ENCODE results near the gene CASP10.

The CASP10 gene

GRCh38 chr2:201182650-201183364 lies at the start of gene CASP10:
CASP10 (plus strand) TSS chr2:201183141; CDS start chr2:201185778, 2,637 bp downstream.
- peak; percentile 82 for DNase-seq (ENCODE audit: low read depth, low spot score)

DNA sequence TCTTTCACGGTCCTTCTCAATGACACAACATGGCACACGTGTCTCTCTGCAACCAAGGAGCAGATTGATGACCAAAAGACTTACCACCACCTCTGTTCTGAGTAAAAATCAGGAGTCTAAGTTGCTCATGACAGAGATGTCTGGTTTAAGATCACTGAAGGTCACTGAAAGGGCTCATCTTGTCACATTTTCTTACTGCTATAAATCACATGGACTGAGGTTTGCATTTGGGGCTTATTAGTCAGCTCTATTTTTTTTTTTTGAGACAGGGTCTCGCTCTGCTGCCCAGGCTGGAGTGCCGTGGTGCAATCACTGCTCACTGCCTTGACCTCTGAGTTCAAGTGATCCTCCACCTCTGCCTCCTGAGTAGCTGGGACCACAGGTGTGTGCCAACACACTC lies 47.6 kb upstream of the CASP10 start:
- DNase-seq (ENCODE audit: low read depth, low spot score) = no peak

- no peak for DNase-seq (ENCODE audit: low read depth, low spot score)
Observed at GRCh38 chr2:201136889-201137321, 46.0 kb upstream of the CASP10 start.

- no peak for DNase-seq (ENCODE audit: low read depth, low spot score)
Observed at GRCh38 chr2:201137505-201138400, 45.2 kb upstream of the CASP10 start.

GRCh38 chr2:201138401-201138970 lies 44.5 kb upstream of the CASP10 start:
- DNase-seq (ENCODE audit: low read depth, low spot score) = no peak

DNA sequence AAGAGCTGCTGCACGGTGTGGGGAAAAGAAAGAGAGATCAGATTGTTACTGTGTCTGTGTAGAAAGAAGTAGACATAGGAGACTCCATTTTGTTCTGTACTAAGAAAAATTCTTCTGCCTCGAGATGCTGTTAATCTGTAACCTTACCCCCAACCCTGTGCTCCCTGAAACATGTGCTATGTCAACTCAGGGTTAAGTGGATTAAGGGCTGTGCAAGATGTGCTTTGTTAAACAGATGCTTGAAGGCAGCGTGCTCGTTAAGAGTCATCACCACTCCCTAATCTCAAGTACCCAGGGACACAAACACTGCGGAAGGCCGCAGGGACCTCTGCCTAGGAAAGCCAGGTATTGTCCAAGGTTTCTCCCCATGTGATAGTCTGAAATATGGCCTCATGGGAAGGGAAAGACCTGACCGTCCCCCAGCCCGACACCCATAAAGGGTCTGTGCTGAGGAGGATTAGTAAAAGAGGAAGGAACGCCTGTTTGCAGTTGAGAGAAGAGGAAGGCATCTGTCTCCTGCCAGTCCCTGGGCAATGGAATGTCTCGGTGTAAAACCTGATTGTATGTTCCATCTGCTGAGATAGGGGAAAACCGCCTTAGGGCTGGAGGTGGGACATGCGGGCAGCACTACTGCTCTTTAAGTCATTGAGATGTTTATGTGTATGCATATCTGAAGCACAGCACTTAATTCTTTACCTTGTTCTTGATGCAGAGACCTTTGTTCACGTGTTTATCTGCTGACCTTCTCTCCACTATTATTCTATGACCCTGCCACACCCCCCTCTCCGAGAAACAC lies 43.8 kb upstream of the CASP10 start:
- peak; percentile 88 for DNase-seq (ENCODE audit: low read depth, low spot score)

- DNase-seq (ENCODE audit: low read depth, low spot score) = no peak
Observed at GRCh38 chr2:201139836-201140604, 42.9 kb upstream of the CASP10 start.

- no peak for DNase-seq (ENCODE audit: low read depth, low spot score)
Observed at GRCh38 chr2:201144101-201145051, 38.6 kb upstream of the CASP10 start.

GRCh38 chr2:201148434-201148990 lies 34.4 kb upstream of the CASP10 start:
- DNase-seq (ENCODE audit: low read depth, low spot score) = no peak

DNA sequence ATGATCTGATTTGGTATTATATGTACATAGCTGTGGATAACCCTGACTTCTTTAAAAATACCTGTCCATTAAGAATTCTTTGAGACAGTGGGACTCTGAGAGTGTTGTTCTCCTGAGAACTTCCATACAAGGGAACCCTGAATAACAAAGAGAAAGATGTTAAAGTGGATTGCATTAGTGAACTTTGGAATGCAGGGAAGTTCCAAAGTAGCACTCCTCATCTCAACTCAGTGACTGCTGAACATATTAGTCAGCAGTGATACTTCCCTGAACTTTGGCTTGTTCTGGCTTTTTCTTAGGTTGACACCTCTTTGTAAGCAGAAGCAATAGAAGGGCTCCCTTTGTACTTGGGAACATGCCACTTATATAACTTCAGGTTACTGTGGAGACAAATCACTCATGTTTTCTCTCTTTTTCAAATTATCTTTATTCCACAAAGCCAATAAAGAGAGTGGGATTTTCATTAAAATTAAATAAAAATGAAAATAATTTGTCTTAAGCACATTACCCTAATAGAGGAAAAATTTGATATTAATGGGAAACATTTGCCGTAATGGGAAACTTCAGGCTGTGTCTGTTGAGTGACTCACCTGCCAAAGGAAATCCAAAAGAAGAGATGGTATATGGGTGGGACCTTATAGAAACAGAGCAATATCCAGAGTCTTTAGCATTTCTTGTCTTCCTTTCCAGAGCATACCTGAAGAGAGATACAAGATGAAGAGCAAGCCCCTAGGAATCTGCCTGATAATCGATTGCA lies 33.7 kb upstream of the CASP10 start:
- DNase-seq (ENCODE audit: low read depth, low spot score) = no peak

DNA sequence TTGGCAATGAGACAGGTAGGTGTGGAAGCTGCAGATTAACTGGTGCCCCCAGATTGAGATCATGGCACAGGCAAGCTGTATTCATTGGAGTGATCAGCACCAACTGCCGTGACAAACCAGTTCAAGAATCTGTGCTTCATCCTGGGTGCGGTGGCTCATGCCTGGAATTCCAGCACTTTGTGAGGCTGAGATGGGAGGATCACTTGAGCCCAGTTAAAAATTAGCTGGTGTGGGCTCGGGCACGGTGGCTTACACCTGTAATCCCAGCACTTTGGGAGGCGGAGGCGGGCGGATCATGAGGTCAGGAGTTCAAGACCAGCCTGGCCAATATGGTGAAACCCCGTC lies 33.1 kb upstream of the CASP10 start:
- peak; percentile 59 for DNase-seq (ENCODE audit: low read depth, low spot score)

- DNase-seq (ENCODE audit: low read depth, low spot score) = no peak
Observed at GRCh38 chr2:201150454-201151020, 32.4 kb upstream of the CASP10 start.

- DNase-seq (ENCODE audit: low read depth, low spot score) = no peak
Observed at GRCh38 chr2:201151127-201151981, 31.6 kb upstream of the CASP10 start.

- DNase-seq (ENCODE audit: low read depth, low spot score) = no peak
Observed at GRCh38 chr2:201152517-201152916, 30.4 kb upstream of the CASP10 start.

- DNase-seq (ENCODE audit: low read depth, low spot score) = no peak
Observed at GRCh38 chr2:201152999-201153815, 29.7 kb upstream of the CASP10 start.

GRCh38 chr2:201154615-201155399 lies 28.1 kb upstream of the CASP10 start:
- no peak for DNase-seq (ENCODE audit: low read depth, low spot score)
